ENCODE data around the gene PABPN1L. TPM values are rescaled to one million over a fixed set of nuclear protein-coding genes. Genes with fewer than 3 reads are reported as not detected.

Gene PABPN1L
- total RNA-seq, 1 donor from 2014 or later, result not detected

DNA sequence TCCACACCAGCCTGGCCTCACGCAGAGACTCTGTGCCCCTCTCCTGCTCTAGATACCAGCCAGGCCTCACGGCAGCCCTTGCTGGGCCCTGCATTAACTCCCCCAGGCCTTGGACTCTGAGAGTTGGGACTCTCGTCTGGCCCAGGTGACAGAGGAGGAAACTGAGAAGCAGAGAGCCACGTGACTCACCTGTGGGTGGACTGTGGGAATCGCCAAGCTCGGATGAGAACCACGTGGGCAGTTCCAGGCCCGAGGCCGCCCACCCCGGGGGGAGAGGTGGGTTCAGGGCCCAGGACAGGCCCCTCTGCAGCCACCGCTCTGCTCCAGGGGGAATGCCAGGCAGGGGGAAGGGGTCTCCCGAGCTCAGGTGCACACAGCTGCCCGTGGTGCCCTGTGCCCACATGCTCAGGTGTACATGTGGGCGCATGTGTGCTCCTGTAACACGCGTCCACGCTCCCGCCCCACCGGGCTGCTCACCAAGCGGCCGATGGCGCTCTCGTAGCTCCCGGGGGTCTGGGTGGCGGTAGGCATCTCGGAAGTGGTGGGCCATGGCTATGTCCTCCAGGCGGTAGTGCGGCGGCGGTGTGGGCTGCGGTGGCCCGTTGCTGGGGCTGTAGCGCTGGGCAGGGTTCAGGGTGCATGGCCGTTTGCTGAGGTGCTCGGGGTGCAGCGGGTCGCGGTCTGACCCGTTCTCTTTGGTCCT is 18.3 kb upstream of the PABPN1L start:
- no peak for DNase-seq (ENCODE audit: low spot score)

DNA sequence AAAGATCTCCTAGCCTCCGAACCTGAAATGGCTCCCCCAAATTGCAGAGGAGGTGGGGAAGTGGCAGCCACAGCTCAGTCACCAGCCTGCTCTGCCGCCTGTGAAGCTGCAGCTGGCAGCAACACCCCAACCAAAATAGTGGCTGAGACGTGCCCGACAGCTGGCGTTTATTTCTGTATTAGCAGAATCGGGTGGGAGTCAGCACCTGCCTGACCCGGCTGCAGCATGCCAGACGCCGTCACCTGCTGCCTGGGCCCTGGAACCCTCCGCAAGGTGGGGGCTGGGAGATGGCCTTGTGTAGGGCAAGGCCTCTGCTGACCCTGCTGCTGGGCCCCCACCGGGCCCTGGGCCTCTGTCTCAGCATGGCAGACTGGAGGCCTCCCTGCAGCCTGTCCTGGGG is 17.5 kb upstream of the PABPN1L start:
- no peak for DNase-seq (ENCODE audit: low spot score)

DNA sequence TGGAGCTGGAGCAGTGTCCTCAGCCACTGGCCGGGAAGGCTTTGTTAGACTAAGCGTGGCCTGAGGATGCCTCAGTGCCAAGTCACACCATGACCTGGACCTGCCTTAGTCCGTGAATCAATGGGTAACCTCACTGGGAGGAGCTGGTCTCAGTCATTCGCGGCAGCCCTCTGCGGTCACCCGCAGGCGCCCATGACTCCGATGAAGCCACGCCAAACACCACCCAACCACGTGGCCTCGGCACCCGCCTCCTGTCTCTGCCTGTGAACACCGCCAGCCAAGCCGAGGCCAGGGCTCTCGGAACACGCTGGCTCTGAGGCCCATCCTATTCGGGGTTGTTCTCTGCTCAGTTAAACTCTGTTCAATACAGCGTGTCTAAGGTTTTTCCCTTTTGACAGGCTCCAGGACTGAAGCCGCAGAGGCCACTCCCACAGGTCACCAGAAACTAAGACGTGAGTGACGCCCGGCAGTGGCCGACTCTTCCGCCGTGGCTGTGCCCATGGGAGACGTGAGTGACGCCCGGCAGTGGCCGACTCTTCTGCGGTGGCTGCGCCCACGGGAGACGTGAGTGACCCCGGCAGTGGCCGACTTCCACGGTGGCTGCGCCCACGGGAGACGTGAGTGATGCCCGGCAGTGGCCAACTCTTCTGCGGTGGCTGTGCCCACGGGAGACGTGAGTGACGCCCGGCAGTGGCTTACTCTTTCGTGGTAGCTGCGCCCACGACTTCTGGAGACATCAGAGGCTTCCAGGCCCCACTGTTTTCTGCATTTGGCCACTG is 16.8 kb upstream of the PABPN1L start:
- DNase-seq (ENCODE audit: low spot score), result no peak

DNA sequence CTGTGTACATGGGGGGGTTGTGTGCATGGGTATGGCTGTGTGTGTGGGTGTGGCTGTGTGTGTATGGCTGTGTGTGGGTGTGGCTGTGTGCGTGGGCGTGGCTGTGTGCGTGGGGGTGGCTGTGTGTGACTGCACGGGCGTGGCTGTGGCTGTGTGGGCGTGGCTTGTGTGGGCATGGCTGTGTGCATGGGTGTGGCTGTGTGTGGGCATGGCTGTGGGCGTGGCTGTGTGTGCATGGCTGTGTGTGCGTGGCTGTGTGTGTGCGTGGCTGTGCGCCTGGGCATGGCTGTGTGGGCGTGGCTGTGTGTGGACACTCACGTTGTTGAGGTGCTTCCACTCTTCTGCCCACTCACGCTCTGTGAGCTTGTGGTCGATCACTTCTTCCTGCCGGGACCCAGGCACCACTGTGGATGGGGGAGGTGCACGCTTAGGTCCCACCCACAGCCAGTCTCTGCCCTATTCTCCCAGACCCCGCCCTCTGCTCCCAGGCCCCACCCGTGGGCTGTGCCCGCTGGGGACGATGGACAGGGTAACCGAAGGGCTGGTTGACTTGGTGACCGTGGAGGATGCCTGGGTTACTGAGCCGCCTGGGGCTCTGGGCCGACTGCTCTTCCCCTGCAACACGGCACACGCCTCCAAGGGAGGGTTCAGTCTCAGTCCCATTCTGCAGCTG is 16.0 kb upstream of the PABPN1L start:
- DNase-seq (ENCODE audit: low spot score), result no peak

DNA sequence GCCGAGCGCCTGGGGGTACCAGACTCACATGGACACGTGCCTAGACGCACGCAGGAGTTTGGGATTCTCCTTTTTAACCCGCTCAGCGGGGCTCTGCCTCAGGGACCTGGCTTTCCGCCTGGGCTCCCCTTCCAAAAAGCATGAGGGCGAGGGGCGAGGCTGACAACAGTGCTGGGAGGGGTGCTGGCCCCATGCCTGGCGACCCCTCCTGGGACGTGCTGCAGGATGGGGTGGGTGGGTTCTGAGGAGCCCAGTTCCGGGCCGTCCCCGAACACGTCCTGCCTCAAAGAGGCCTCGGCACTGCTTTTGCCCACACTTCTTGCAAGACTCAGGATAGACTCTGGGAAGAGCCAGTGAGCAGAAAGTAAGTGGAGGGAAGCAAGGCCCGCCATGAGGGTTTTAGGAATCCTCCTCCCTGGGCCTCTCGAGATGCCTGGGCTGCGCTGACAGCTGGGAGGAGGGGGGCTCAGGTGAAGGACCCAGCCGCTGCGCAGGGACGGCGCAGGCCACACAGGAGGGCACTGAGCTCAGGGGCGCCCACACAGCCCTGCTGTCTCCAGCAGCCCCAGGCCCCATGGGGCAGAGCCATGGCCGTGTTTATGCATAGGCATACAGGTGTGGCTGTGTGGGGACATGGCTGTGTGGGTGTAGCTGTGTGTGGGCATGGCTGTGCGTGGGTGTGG is 15.4 kb upstream of the PABPN1L start:
- DNase-seq (ENCODE audit: low spot score), result no peak

DNA sequence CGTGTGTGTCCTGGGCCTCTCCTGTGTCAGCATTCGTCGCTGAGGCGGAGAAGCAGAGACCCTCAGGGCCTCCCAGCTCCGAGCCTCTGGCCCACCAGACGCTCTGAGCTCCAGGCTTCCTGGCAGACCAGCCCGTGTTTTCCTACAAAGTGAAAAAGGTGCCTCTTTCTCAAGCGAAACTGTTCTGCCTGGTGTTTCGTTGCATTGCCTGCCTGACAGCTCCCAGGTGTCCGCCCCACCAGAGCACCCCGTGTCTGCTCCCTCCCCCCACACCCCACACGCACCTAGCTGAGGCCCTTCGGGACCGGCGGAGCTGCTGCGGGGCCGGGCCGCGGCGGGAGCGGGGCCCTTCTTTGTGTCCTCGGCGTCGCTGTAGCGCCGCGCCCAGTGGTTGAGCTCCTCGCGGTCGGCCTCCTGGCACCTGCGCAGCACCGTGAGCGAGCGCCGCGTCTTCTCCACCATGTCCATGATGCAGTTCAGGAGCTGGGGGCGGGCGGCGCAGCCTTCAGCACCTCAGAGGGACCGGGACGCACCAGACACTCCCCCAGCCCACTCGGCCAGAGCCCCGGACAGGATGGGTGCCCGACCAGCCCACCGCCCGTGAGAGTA is 14.7 kb upstream of the PABPN1L start:
- no peak for DNase-seq (ENCODE audit: low spot score)

DNA sequence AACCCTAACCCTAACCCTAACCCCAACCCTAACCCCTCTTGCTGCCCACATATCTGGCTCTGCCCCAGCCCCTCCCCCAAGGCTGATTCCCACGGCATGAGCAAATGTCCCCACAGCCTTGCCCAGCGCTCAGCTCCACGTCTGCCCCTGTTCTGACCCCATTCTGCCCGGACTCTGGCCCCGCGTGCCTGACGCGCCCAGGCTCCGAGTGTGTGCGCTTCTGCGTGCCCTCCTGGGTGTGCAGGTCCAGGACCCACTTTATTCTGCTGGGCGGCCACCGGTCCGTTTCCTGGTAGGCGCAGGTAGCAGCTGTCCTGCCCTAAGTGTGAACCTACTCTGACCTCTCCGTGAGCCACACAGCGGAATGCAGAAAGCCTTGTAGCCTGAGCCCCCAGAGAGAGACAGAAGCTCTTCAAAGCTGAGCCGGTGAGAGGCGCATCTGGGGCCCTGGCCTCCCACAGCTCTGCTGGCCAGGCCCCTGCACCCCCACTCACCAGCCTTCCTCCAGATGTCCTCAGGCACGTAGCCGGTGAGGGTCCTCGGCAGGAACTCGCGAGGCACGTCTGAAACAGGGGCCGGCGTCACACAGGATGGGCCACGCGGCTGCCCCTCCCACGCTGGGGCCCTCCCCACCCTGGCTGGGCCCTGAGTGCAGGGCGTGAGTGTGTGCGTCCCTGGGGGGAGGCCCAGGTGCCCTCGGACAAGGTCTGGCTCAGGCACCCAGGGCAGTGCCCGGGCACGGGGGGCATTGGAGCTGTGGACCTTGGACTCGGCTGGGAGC is 14.0 kb upstream of the PABPN1L start:
- DNase-seq (ENCODE audit: low spot score), result no peak

DNA sequence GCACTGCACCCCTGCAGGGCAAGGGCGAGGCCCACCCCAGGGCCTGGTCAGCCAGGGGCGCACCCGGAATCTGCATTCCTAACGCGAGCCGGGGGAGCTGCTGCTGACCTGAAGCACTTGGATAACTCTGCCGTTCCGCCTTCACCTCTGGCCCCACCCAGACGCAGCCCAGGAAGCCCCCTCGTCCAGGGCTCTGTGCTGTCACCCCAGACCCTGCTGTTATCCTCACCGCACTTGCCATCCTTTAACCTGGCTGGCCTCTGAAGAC is 13.3 kb upstream of the PABPN1L start:
- no peak for DNase-seq (ENCODE audit: low spot score)

DNA sequence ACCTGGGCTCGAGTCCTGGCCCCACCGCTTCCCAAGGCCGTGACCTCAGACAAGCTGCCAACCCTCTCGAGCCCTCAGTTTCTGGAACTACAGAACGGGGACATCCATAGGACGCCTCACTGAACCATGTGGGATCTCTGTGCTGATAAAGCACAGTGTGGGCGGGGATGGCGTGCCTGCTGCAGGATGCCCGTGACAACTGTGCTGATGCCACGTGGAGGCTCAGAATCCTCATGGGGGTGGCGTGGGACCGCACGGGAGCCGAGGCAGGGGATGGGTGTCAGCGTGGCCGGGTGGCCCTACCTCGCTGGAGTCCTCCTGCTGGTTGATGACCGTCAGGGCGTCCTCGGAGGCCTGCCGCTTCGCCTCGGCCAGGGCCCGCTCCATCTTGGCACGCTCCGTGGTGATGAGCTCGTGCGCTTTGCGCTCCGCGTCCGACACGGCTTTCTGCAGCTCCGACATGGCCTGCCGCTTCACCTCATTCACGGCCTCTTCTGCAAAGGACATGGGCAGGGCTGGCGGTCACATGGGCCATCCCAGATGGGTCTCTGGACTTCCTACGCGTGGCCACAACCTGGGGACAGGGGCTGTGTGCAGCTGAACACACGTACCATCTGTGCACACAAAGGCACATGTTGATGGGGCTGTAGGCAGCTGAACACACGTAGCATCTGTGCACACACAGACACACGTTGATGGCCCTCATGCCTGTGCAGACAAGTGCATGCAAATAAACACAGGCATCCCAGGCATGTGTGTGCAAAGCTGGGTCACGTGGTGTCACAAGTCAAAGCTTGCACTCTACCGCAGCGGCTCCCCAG is 12.7 kb upstream of the PABPN1L start:
- DNase-seq (ENCODE audit: low spot score), result no peak

DNA sequence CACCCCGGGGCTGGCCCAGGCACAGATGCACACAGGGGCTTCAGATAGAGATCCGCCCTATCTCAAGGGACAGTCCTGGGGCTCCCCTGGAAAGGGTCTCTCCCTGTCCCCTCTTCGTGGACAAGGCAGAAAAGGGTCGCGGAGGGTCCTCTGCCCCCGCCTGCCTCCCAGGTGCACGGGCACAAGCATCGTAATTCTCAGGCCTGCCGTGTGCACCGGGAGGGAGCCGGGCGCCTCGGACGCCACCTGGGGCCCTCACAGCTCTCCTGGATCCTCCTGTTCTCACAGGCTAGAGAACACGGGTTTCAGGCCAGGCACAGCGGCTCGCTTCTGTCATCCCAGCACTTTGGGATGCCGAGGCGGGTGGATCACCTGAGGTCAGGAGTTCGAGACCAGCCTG is 11.9 kb upstream of the PABPN1L start:
- DNase-seq (ENCODE audit: low spot score), result no peak

DNA sequence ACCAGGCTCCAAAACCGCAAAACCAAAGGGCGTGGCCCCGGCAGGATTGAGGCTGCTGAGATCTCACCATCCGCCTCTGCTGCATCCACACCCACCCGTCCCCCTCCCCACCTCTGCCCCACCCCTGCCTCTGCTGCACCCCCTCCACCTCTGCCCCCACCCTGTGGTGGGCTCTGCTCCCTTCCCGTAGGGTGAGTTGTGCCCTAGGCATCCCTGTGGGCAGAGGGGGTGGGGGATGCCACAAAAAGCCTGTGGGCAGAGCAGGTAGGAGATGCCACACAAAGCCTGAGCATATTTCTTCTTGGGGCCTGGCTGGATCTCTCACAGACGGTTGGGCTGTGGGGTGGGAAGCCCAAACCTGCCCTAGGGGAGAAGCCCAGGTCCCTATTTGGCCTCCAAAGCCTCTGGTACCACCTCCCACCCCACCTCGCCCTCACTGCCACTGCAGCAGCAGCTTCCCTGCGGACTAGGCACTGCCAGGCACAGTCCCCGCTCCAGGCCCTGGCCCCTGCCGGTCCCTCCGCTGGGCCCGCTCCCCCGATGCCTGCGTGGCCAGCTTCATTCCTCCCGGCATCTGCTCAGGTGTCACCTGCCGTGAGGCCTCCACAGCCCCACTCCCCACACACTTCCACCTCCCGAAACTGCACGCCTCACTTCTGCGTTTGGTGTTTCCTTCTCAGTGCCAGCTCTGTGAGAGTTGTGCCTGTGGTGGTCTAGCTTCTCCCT is 11.3 kb upstream of the PABPN1L start:
- no peak for DNase-seq (ENCODE audit: low spot score)

DNA sequence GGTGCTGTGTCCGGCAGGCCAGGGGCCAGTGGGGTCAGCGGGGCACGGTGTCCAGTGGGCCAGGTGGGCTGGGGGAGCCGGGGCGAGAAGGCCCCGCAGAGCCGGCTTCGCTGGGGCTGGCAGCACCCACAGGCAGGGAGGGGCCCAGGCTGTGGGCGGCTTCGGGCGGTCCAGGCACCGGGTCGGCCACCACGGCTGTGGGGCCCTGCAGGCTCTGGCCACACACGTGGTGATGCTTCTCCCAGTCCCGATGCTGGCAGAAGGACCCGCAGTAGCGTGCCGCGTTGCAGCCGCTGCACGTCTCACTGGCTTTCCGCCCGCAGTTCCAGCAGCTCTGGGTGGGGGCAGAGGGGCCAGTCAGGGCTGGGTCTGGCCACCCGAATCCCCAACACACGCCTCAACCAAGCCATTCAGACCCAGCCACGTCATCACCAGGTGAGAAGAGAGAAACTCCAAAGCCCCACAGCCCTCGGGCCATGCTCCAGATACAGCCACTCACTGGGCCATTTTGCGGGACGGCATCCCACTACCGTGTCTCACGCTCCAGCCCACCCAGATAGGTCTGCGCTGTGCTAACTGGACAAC is 10.6 kb upstream of the PABPN1L start:
- no peak for DNase-seq (ENCODE audit: low spot score)

DNA sequence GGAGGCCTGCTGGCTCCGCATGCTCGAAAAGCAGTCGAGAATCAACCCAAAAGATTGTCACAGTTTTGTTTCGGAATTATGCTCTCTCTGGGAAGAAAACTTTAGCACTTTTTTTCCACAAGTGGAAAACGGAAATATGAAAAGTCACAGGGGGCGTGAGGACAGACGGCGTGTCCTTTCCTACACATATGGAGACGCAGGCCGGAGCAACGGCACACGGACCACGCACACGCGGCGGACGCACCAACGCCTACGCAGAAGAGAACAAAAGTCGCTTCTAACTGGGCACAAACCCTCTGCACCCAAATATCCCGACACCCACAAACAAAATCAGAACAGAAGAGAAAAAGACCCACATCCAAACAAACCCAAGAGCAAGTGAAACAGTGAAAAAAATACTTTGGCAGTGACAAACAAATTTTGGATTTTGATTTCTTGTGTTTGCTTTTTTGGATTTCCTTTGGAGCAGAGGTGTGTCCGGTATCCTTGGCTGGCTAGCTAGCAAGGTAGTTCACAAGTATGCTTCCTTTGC is 9.3 kb upstream of the PABPN1L start:
- DNase-seq (ENCODE audit: low spot score), result no peak

DNA sequence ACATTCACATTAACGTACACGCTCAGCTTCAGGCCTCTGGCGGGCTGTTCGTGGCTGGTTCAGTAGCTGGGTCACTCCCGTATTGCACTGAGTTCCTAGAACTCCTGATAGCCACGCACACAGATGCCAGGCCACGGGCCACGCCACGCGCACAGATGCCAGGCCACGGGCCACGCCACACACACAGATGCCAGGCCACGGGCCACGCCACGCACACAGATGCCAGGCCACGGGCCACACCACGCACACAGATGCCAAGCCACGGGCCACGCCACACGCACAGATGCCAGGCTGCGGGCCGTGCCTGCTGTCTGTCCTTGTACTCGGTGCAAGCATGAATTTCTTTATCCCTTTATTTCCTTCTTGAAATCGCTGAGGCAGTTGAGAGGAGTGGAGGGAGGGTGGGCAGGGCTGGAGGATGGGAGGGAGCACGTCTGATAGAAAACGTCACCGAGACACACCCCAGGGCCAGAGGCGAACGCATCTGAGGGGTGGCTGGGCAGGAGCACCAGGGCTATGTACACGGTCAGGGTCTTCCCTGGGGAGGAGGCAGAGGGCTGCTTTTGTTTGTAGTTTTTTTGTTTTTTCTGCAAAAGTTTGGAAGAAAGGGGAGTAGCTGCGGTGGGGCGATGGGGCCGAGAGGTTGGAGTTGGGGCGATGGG is 8.6 kb upstream of the PABPN1L start:
- DNase-seq (ENCODE audit: low spot score), result no peak

DNA sequence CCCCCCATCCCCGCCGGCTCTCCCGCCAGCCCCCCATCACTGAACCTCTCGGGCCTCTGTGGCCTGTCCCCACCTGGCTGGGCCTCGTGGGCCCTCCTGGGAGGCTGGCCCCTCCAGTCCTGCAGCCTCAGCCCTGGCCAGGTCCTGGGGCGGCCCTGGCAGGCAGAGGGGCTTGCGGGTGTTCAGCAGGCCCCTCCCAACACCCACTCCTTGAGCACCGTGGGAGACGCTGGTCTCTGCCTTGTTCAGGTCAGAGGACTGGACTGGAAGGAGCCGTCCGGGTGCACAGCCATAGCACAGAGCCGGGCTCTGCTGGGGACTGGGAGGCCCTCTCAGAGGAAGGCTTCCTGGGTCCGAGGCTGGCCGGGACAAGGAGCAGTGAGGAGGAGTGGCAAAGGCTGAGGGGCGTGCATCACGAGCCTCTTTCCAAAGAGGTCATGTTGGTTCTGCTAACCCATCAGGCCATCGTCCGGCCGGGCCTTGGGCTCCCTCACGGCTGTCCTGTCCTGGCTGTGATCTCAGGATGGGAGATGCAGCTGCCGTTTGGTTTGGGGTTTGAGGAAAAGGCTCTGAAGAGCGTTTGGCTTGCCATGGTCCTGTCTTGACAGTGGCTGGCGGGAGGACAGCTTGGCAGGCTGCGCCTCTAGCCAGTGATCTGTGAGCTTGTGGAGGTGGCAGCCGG is 6.3 kb upstream of the PABPN1L start:
- DNase-seq (ENCODE audit: low spot score), result no peak

DNA sequence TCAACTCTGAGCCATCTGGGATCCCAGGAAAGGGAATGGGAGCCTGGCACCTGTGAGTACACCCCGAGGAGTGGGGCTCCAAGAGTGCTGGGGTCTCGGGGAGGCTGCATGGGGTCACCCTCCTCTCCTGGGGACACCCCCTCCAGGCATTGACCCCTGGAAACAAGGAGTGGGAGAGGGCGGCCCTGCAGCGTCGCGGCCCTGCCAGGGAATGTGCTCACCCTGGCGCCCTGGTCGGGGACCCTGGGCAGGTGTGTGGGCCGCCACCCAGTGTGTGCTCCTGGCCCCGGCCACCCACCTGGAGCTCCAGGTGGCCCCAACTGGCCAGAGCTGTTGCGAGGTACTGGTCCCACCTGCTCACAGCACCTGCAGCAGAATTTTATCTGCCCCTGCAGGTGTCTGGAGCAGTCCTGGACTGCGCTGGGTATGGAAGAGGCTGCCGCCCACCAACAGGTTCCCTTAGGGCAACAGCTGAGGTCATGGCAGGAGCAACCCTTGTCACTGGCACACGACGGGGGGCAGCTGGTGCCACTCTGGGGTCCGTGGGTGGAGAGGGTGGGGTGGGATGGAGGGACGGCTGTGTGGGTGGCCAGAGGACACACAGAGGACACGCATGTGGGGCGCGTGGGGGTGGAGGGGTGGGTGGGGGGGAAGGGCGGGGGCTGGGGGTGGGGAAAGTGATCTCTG is 5.4 kb upstream of the PABPN1L start:
- no peak for DNase-seq (ENCODE audit: low spot score)

DNA sequence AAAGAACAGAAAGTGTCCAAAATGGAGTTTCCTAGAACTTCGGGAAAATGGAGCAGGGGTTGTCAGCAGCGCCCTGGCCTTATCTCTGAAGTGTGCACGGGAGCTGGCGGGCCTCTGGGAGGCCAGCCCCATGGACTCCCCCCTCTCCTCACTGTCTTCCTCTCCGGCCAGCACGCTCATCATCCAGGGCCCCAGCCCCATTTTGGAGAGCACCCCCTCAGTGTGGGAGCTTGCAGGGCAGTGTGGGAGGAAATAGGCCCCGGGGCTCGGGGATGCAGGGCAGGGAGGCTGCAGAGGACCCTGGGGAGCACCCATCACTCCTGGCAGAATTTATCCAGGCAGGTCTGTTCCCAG is 4.9 kb upstream of the PABPN1L start:
- DNase-seq (ENCODE audit: low spot score), result no peak
